WI38 (cell line): ENCODE measurements around the gene MSH3.

Experiments used
- H3K4me3 ChIP-seq: 2 replicates; pipeline ENCODE4 v1.5.1; 2011; ENCODE audit warnings: low read depth, mild to moderate bottlenecking, control low read depth, low read length
- CTCF ChIP-seq: IDR thresholded peaks from 2 replicates; pipeline ENCODE4 v1.5.1; 2012; ENCODE audit warnings: low read depth, mild to moderate bottlenecking, control low read depth, low read length

The MSH3 gene

GRCh38 chr5:80759866-80760577, 105.6 kb downstream of the MSH3 start:
- H3K4me3 ChIP-seq = no peak overlapping the region
- TF ChIP-seq CTCF = no peak

GRCh38 chr5:80760680-80761079, 106.2 kb downstream of the MSH3 start:
- TF ChIP-seq CTCF = no peak
- no peak overlapping the region for H3K4me3 ChIP-seq

GRCh38 chr5:80761176-80761575, 106.7 kb downstream of the MSH3 start:
- no peak for TF ChIP-seq CTCF
- H3K4me3 ChIP-seq = no peak overlapping the region

- H3K4me3 ChIP-seq = no peak overlapping the region
- no peak for TF ChIP-seq CTCF
Observed at GRCh38 chr5:80761966-80762365, 107.5 kb downstream of the MSH3 start.

GRCh38 chr5:80762573-80762972, 108.1 kb downstream of the MSH3 start:
- no peak for TF ChIP-seq CTCF

GRCh38 chr5:80763211-80763610, 108.8 kb downstream of the MSH3 start:
- TF ChIP-seq CTCF = no peak
- H3K4me3 ChIP-seq = no peak overlapping the region

More at GRCh38 chr5:80762573-80762972, 108.1 kb downstream of the MSH3 start:
- H3K4me3 ChIP-seq = no peak overlapping the region

- TF ChIP-seq CTCF = no peak
- no peak overlapping the region for H3K4me3 ChIP-seq
Observed at GRCh38 chr5:80763873-80764647, 109.6 kb downstream of the MSH3 start.
